ENCODE measurements around the gene TREH. TPM values are rescaled to one million over a fixed set of nuclear protein-coding genes. Genes with fewer than 3 reads are reported as not detected.

The TREH gene
- total RNA-seq, 1 experiment from 2014 or later = not detected

GRCh38 chr11:118633319-118633690 lies 46.1 kb downstream of the TREH start:
- H3K27ac Mint-ChIP-seq = no peak overlapping the region; a peak in 1 of 7 replicates
- H2BK20ac ChIP-seq (ENCODE audit: low read depth, low read length, poor library complexity, severe bottlenecking) = no peak overlapping the region
- peaks cover 24 to 37% of the 10 kb centered on the region in 2 experiments for H3K4me1 Mint-ChIP-seq
- no peak overlapping the region for H2BK12ac ChIP-seq (ENCODE audit: insufficient read length, low read depth, low read length)
- H4K91ac ChIP-seq (ENCODE audit: insufficient read length, low read depth, low read length) = no peak overlapping the region
- no peak overlapping the region for H2AK5ac ChIP-seq (ENCODE audit: insufficient read length, low read length)
- H4K20me1 ChIP-seq (ENCODE audit: control insufficient read depth, insufficient read depth, insufficient read length) = no peaks in the 10 kb centered on the region
- no peak overlapping the region for H3K4ac ChIP-seq (ENCODE audit: low read depth, low read length)
- no peak overlapping the region for H2BK5ac ChIP-seq (ENCODE audit: insufficient read length, low read length)
- H3K27me3 Mint-ChIP-seq (ENCODE audit: low read depth) = no peaks in the 10 kb centered on the region
- H3K18ac ChIP-seq (ENCODE audit: insufficient read length, low read depth, low read length) = no peak overlapping the region
- no peak overlapping the region for H4K5ac ChIP-seq (ENCODE audit: insufficient read length, low read depth, low read length)
- H3K9me3 Mint-ChIP-seq = no peaks in the 10 kb centered on the region
- no peak overlapping the region for H2BK120ac ChIP-seq (ENCODE audit: low read depth, low read length, poor library complexity, severe bottlenecking)
- no peak overlapping the region for H3K23ac ChIP-seq (ENCODE audit: insufficient read length, low read depth, low read length)
- H3K9ac ChIP-seq (ENCODE audit: extremely low read depth, insufficient read length, low read length) = no peak overlapping the region
- H3K36me3 Mint-ChIP-seq (ENCODE audit: insufficient read depth in 1 of 3, low read depth in 3 of 3) = peaks cover 29 to 60% (median 57%) of the 10 kb centered on the region in 3 experiments
- TF ChIP-seq CTCF (conservative IDR thresholded peaks at IDR 0.05) = no peak
- WGBS (ENCODE audit: extremely low coverage, insufficient read length, low lambda C conversion rate) = no CpG with 5 or more reads among the region's 1 CpG
- no peaks in the 10 kb centered on the region for H3K27me3 ChIP-seq (ENCODE audit: insufficient read depth, low read length)
- H3K79me2 ChIP-seq (ENCODE audit: insufficient read depth, low read length) = no peaks in the 10 kb centered on the region
- no peak overlapping the region for H3K4me2 ChIP-seq (ENCODE audit: insufficient read depth, insufficient read length, low read length)
- H4K8ac ChIP-seq (replicated peaks; ENCODE audit: insufficient read length, low read depth, low read length) = no peak overlapping the region
- H3K56ac ChIP-seq (ENCODE audit: insufficient read length, low read depth, low read length) = no peak overlapping the region
- H3T11ph ChIP-seq (ENCODE audit: low read length) = no peak overlapping the region
- H3K14ac ChIP-seq (ENCODE audit: insufficient read depth, low read length) = no peak overlapping the region; the same call in 1 of the 2 replicates
- H3K4me1 ChIP-seq (ENCODE audit: insufficient read depth, low read length) = peaks cover 12% of the 10 kb centered on the region; the same call in 1 of the 2 replicates
- H3K79me1 ChIP-seq (ENCODE audit: insufficient read depth, low read depth, low read length, poor library complexity, severe bottlenecking) = no peaks in the 10 kb centered on the region
- no peak for DNase-seq
- no peaks in the 10 kb centered on the region for H3K9me3 ChIP-seq (ENCODE audit: control insufficient read depth, low read depth, low read length)
- no peak overlapping the region for H2BK15ac ChIP-seq (ENCODE audit: low read depth, low read length)
- no peak overlapping the region for H3K4me3 Mint-ChIP-seq
- H3K23me2 ChIP-seq (ENCODE audit: insufficient read length, low read depth, low read length, poor library complexity, severe bottlenecking) = peaks cover 3% of the 10 kb centered on the region
- no peak overlapping the region for H2AFZ ChIP-seq (ENCODE audit: low read length)
- H3K27ac ChIP-seq (ENCODE audit: insufficient read length, low read depth, low read length) = no peak overlapping the region

All from H9 (cell line).